Right lobe of liver (tissue), 6 donors: ENCODE results near the gene RBM47. TPM values are rescaled to one million over a fixed set of nuclear protein-coding genes. Genes with fewer than 3 reads are reported as not detected.
A peak's percentile ranks its signal among the peaks of the same experiment; 100 is the strongest.

Source experiments
- ATAC-seq, 4 donors: fragments of 200-7000 bp; cut with Tn5 transposase; one replicate each; pipeline ENCODE4 v1.9.1; 2020; ENCODE audit warnings: mild to moderate bottlenecking in 4 of 4, moderate library complexity in 4 of 4
- DNase-seq, 3 donors: peaks; one replicate each; pipeline ENCODE4 v3.0.0-alpha.2; 2020
- H3K27ac ChIP-seq, 3 donors: fragments of 200-600 bp; one replicate each; pipeline ENCODE4 v1.8.0; 2022
- H3K27me3 ChIP-seq, 2 donors: fragments of 200-600 bp; one replicate each; pipeline ENCODE4 v1.8.0; 2022
- H3K36me3 ChIP-seq, 4 donors: fragments of 200-600 bp; sonication (generic) in 1 of 4; one replicate each; pipeline versions ENCODE4 v1.5.1 to v1.8.0; 2017 to 2022; ENCODE audit warnings: control low read depth in 1 of 4
- H3K4me1 ChIP-seq, 4 donors: fragments of 200-600 bp; sonication (generic) in 1 of 4; one replicate each; pipeline versions ENCODE4 v1.5.1 to v1.8.0; 2017 to 2022; ENCODE audit warnings: control low read depth in 1 of 4
- H3K4me3 ChIP-seq, 3 donors: fragments of 200-600 bp; one replicate each; pipeline ENCODE4 v1.8.0; 2022
- H3K9me3 ChIP-seq, 4 donors: fragments of 200-600 bp; sonication (generic) in 1 of 4; one replicate each; pipeline versions ENCODE4 v1.5.1 to v1.8.0; 2017 to 2022; ENCODE audit warnings: control low read depth in 1 of 4
- CTCF ChIP-seq, 4 donors: fragments of 200-600 bp in 3 of 4; fragments of 450-650 bp in 1 of 4; IDR thresholded peaks; one replicate each; pipeline versions ENCODE4 v1.5.1 to v1.8.0; 2016 to 2022; ENCODE audit warnings: antibody characterized with exemption in 4 of 4, mild to moderate bottlenecking in 2 of 4
- POLR2A ChIP-seq: fragments of 450-650 bp; IDR thresholded peaks from one replicate; pipeline ENCODE4 v1.6.1; 2017; ENCODE audit warnings: antibody characterized with exemption, mild to moderate bottlenecking
- WGBS: methylation state at CpG from one replicate; pipeline ENCODE4 v1.1.6; 2018; ENCODE audit warnings: low coverage, low lambda C conversion rate; ENCODE audit not compliant: insufficient coverage; ENCODE audit errors: missing lambda C conversion rate; 5-methylcytosine and 5-hydroxymethylcytosine counted together
- intact Hi-C, 2 donors: fragments of 100-400 bp; cut with DNase I; formaldehyde crosslinking; loops; one replicate each; pipeline versions ENCODE4 v1.11.2 to v1.14.1; 2022
- total RNA-seq, 6 experiments: library from RNA; depleted of rRNA in 2 of 6; stranded (reverse); fragments of >200 nt in 2 of 6; fragmentation: NEBNext Ultra II Directional in 3 of 6; extraction: Animal tissue kit (Norgen Biotek cat#: 25700) in 3 of 6; gene quantifications; one replicate each; pipeline versions ENCODE4 v1.1.0 to v1.2.4, GENCODE V29; 2016 to 2023
- donor health status: DM: no; HTN: yes; CAD: no.
- donor health status: DM: no; HTN: no; CAD: no.
- donor health status: DM: no; HTN: no; CAD: no.
- donor health status: DM: no; HTN: yes; CAD: no.
- donor health status: DM: no; HTN: yes; CAD: no.

Gene RBM47
- total RNA-seq, 6 experiments from 2014 or later = 29.5 to 85.0 (median 51.1) TPM

GRCh38 chr4:40572692-40573310 lies 56.9 kb downstream of the RBM47 start:
- TF ChIP-seq CTCF (IDR thresholded peaks at IDR 0.05) (no peak), POLR2A (no peak)
- H3K27ac ChIP-seq = peak overlapping the region in 2 of 3 donors; percentile 8 to 86

GRCh38 chr4:40571208-40571607 lies 58.5 kb downstream of the RBM47 start:
- no peak for ATAC-seq
- no peak overlapping the region for H3K4me3 ChIP-seq
- H3K36me3 ChIP-seq = no peaks in the 10 kb centered on the region
- peaks cover 0 to 15% (median 3%) of the 10 kb centered on the region in 4 donors for H3K4me1 ChIP-seq
- H3K27ac ChIP-seq = no peak overlapping the region
- no peak for DNase-seq
- H3K9me3 ChIP-seq = no peaks in the 10 kb centered on the region
- intact Hi-C loops = no loop called here
- no peak for TF ChIP-seq POLR2A
- TF ChIP-seq CTCF (IDR thresholded peaks at IDR 0.05) = no peak
- H3K27me3 ChIP-seq = no peaks in the 10 kb centered on the region

More at GRCh38 chr4:40572692-40573310, 56.9 kb downstream of the RBM47 start:
- peaks cover 0 to 27% (median 7%) of the 10 kb centered on the region in 4 donors for H3K4me1 ChIP-seq
- ATAC-seq = no peak
- no peak overlapping the region for H3K4me3 ChIP-seq
- no peaks in the 10 kb centered on the region for H3K9me3 ChIP-seq
- H3K36me3 ChIP-seq = no peaks in the 10 kb centered on the region
- intact Hi-C loops = no loop called here
- H3K27me3 ChIP-seq = no peaks in the 10 kb centered on the region
- 74% methylated on average over 3 of the region's 7 CpGs for WGBS
- no peak for DNase-seq

GRCh38 chr4:40570348-40571077 lies 59.2 kb downstream of the RBM47 start:
- Histone ChIP-seq H3K4me3 (no peak overlapping the region), H3K27me3 (no peaks in the 10 kb centered on the region), H3K27ac (no peak overlapping the region), H3K9me3 (no peaks in the 10 kb centered on the region), H3K4me1 (peaks cover 0 to 11% (median 0%) of the 10 kb centered on the region in 4 donors), H3K36me3 (no peaks in the 10 kb centered on the region)
- no peak for DNase-seq
- WGBS = 96% methylated on average over 13 of the region's 14 CpGs
- intact Hi-C loops = no loop called here
- TF ChIP-seq CTCF (IDR thresholded peaks at IDR 0.05) = no peak
- no peak for TF ChIP-seq POLR2A
- ATAC-seq = no peak

- Histone ChIP-seq H3K36me3 (no peaks in the 10 kb centered on the region), H3K4me3 (no peak overlapping the region), H3K27me3 (no peaks in the 10 kb centered on the region), H3K4me1 (peaks cover 0 to 60% (median 12%) of the 10 kb centered on the region in 4 donors), H3K9me3 (no peaks in the 10 kb centered on the region), H3K27ac (peak overlapping the region in 2 of 3 donors; percentile 30 to 54)
- intact Hi-C loops = no loop called here
- no peak for DNase-seq
- 70% methylated on average over 3 of the region's 5 CpGs for WGBS
- no peak for TF ChIP-seq CTCF (IDR thresholded peaks at IDR 0.05)
- no peak for TF ChIP-seq POLR2A
- peak in 2 of 4 donors; percentile 6 to 25 for ATAC-seq
Measured at GRCh38 chr4:40564815-40565483, 64.7 kb downstream of the RBM47 start.
